HG02943 (cell line): ENCODE data around the gene TMEM141.

Source experiments
- ATAC-seq: cut with Tn5 transposase; IDR thresholded peaks from one replicate; pipeline ENCODE4 v1.9.1; 2021; ENCODE audit warnings: mild to moderate bottlenecking, low read depth, moderate library complexity; ENCODE audit not compliant: unreplicated experiment

The TMEM141 gene

GRCh38 chr9:136842380-136842948 lies 51.3 kb downstream of the TMEM141 start, which contains the start of gene AJM1:
AJM1 (plus strand) TSS chr9:136842478; CDS start chr9:136844415, 1,937 bp downstream.
- ATAC-seq = peak; percentile 45
